Measurements from ENCODE around the gene CCDC121. TPM values are rescaled to one million over a fixed set of nuclear protein-coding genes. Genes with fewer than 3 reads are reported as not detected.
"Not testable (repeated sequence)": the region's sequence is repeated elsewhere in the genome, so short reads cannot be mapped to it uniquely, and the experiment has no call there.

Gene CCDC121
- total RNA-seq, 4 donors from 2014 or later, result 1.2 to 8.0 (median 3.2) TPM

- TF ChIP-seq CTCF (IDR thresholded peaks at IDR 0.05), result no peak
- DNase-seq (ENCODE audit: low spot score) (no peak), ATAC-seq (ENCODE audit: low FRiP score) (no peak)
Observed at GRCh38 chr2:27636766-27637165, 8.0 kb upstream of the CCDC121 start.

GRCh38 chr2:27634291-27634690 lies 5.5 kb upstream of the CCDC121 start:
- DNase-seq (ENCODE audit: low spot score) (no peak), ATAC-seq (ENCODE audit: low FRiP score) (no peak)
- TF ChIP-seq CTCF (IDR thresholded peaks at IDR 0.05), result no peak

GRCh38 chr2:27630257-27630656 lies 1.4 kb upstream of the CCDC121 start:
- not testable (repeated sequence) for ATAC-seq (ENCODE audit: low FRiP score); DNase-seq (ENCODE audit: low spot score)

- peak; percentile 45 for ATAC-seq (ENCODE audit: low FRiP score)
- no peak for DNase-seq (ENCODE audit: low spot score)
- no peak for TF ChIP-seq CTCF (IDR thresholded peaks at IDR 0.05)
Observed at GRCh38 chr2:27627963-27628766, 647 bp downstream of the CCDC121 start.

- not testable (repeated sequence) for ATAC-seq (ENCODE audit: low FRiP score); DNase-seq (ENCODE audit: low spot score)
Observed at GRCh38 chr2:27626921-27627320, 1.9 kb downstream of the CCDC121 start.

- DNase-seq (ENCODE audit: low spot score); ATAC-seq (ENCODE audit: low FRiP score): not testable (repeated sequence)
Observed at GRCh38 chr2:27626323-27626722, 2.5 kb downstream of the CCDC121 start.

GRCh38 chr2:27624943-27625342 lies 3.9 kb downstream of the CCDC121 start:
- TF ChIP-seq CTCF (IDR thresholded peaks at IDR 0.05), result no peak
- DNase-seq (ENCODE audit: low spot score) (no peak), ATAC-seq (ENCODE audit: low FRiP score) (no peak)

- ATAC-seq (ENCODE audit: low FRiP score), result peak; percentile 49
Observed at GRCh38 chr2:27622921-27623384, 5.9 kb downstream of the CCDC121 start.

More at GRCh38 chr2:27622921-27623384, 5.9 kb downstream of the CCDC121 start:
- no peak for DNase-seq (ENCODE audit: low spot score)
- TF ChIP-seq CTCF (IDR thresholded peaks at IDR 0.05), result no peak

Measured in omental fat pad (tissue), 4 donors.